BJ (cell line): ENCODE data around the gene ARAP3. TPM values are rescaled to one million over a fixed set of nuclear protein-coding genes. Genes with fewer than 3 reads are reported as not detected.

Experiments used
- polyA plus RNA-seq: library from polyadenylated mRNA; depleted of rRNA; stranded (reverse); fragments of >200 nt; gene quantifications from 2 replicates; pipeline ENCODE4 v1.2.3, GENCODE V29; 2011; rRNA removed

The ARAP3 gene
- polyA plus RNA-seq, 1 experiment: 5.6 TPM

Other genes with a start within 250 kb of the ARAP3 start
- 36.5 and 56.3 TPM in 2 replicates for gene PCDHGC3, start 206.3 kb downstream of the ARAP3 start, polyA plus RNA-seq
- 0.49 TPM in 2 replicates for gene PCDHGC4, start 197.2 kb downstream of the ARAP3 start, polyA plus RNA-seq
- 0.99 and 1.6 TPM in 2 replicates for gene PCDHGC5, start 193.1 kb downstream of the ARAP3 start, polyA plus RNA-seq
- gene DIAPH1, start 63.2 kb downstream of the ARAP3 start, polyA plus RNA-seq: 23.3 and 36.6 TPM in 2 replicates
- gene HDAC3, start 45.4 kb downstream of the ARAP3 start, polyA plus RNA-seq: 84.2 and 97.8 TPM in 2 replicates
- 3.7 and 5.0 TPM in 2 replicates for gene RELL2, start 45.2 kb downstream of the ARAP3 start, polyA plus RNA-seq
- 35.8 and 45.8 TPM in 2 replicates for gene FCHSD1, start 30.8 kb downstream of the ARAP3 start, polyA plus RNA-seq
- 0.91 and 2.1 TPM in 2 replicates for gene PCDH1, start 196.2 kb upstream of the ARAP3 start, polyA plus RNA-seq
- gene DELE1, start 241.6 kb upstream of the ARAP3 start, polyA plus RNA-seq: 65.4 and 110 TPM in 2 replicates